PFSK-1 (cell line): ENCODE measurements around the gene PCNT.

Source experiments
- FOXP2 ChIP-seq: optimal IDR thresholded peaks from 2 replicates; pipeline ENCODE3; 2011; ENCODE audit warnings: borderline replicate concordance, control low read depth, inconsistent platforms; ENCODE audit not compliant: insufficient read depth; ENCODE audit errors: extremely low read length, extremely low read depth
- POLR2AphosphoS5 ChIP-seq: IDR thresholded peaks from 2 replicates; pipeline ENCODE4 v1.6.1; 2012; ENCODE audit warnings: low read depth, mild to moderate bottlenecking, control low read depth, low read length, moderate library complexity
- SIN3A ChIP-seq: IDR thresholded peaks from 2 replicates; pipeline ENCODE4 v1.6.1; 2012; ENCODE audit warnings: mild to moderate bottlenecking, low read length, moderate library complexity, borderline replicate concordance; ENCODE audit not compliant: insufficient read depth
- TAF1 ChIP-seq: IDR thresholded peaks from 2 replicates; pipeline ENCODE4 v1.6.1; 2012; ENCODE audit warnings: low read length, control low read depth, borderline replicate concordance; ENCODE audit not compliant: insufficient read depth
- TF ChIP-seq, protein P1 (sequence below), 2 experiments: IDR thresholded peaks; 2 replicates each; pipeline versions ENCODE4 v1.6.1 to v1.8.0; 2011 to 2012; ENCODE audit warnings: low read depth in 2 of 2, low read length in 2 of 2, control low read depth in 1 of 2, inconsistent platforms in 1 of 2, mild to moderate bottlenecking in 1 of 2, moderate library complexity in 1 of 2; ENCODE audit not compliant: insufficient read depth in 1 of 2

The PCNT gene

DNA sequence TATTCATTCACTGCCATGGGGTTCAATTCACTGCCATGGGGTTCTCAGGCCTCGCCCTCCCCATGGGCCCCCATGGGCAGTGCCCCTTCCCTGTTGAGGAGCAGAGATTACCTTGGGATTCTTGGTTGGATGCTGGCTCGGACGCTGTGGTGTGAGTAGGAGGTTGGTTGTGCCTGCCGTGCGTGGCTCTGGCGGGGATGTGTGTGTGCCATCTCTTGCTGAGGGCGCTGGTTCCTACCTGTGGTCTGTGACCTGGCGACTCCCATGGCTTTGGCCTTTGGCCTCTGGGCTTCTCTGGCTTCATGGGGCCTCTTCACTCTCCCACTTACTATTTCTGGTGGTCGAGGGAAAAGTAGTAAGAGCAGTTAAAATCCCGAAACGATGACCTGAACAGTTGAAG is 42.1 kb downstream of the PCNT start:
- no peak for TF ChIP-seq SIN3A
- no peak for TF ChIP-seq TAF1
- TF ChIP-seq FOXP2 = no peak
- TF ChIP-seq, protein P1, sequence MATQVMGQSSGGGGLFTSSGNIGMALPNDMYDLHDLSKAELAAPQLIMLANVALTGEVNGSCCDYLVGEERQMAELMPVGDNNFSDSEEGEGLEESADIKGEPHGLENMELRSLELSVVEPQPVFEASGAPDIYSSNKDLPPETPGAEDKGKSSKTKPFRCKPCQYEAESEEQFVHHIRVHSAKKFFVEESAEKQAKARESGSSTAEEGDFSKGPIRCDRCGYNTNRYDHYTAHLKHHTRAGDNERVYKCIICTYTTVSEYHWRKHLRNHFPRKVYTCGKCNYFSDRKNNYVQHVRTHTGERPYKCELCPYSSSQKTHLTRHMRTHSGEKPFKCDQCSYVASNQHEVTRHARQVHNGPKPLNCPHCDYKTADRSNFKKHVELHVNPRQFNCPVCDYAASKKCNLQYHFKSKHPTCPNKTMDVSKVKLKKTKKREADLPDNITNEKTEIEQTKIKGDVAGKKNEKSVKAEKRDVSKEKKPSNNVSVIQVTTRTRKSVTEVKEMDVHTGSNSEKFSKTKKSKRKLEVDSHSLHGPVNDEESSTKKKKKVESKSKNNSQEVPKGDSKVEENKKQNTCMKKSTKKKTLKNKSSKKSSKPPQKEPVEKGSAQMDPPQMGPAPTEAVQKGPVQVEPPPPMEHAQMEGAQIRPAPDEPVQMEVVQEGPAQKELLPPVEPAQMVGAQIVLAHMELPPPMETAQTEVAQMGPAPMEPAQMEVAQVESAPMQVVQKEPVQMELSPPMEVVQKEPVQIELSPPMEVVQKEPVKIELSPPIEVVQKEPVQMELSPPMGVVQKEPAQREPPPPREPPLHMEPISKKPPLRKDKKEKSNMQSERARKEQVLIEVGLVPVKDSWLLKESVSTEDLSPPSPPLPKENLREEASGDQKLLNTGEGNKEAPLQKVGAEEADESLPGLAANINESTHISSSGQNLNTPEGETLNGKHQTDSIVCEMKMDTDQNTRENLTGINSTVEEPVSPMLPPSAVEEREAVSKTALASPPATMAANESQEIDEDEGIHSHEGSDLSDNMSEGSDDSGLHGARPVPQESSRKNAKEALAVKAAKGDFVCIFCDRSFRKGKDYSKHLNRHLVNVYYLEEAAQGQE (IDR thresholded peaks at IDR 0.05; ENCODE audit: insufficient read depth in 1 of 2, low read depth in 2 of 2, low read length in 2 of 2) = no peak
- no peak for TF ChIP-seq POLR2AphosphoS5

DNA sequence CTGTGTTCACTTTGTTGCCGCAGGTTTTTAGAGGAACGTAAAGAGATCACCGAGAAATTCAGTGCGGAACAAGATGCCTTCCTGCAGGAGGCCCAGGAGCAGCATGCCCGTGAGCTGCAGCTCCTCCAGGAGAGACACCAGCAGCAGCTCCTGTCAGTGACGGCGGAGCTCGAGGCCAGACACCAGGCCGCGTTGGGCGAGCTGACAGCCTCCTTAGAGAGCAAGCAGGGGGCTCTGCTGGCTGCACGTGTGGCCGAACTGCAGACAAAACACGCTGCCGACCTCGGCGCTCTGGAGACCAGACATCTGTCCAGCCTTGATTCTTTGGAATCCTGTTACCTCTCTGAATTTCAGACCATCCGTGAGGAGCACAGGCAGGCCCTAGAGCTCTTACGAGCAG is 42.6 kb downstream of the PCNT start:
- no peak for TF ChIP-seq TAF1
- TF ChIP-seq SIN3A = no peak
- TF ChIP-seq, protein P1 (IDR thresholded peaks at IDR 0.05; ENCODE audit: insufficient read depth in 1 of 2, low read depth in 2 of 2, low read length in 2 of 2) = no peak
- no peak for TF ChIP-seq FOXP2
- no peak for TF ChIP-seq POLR2AphosphoS5

DNA sequence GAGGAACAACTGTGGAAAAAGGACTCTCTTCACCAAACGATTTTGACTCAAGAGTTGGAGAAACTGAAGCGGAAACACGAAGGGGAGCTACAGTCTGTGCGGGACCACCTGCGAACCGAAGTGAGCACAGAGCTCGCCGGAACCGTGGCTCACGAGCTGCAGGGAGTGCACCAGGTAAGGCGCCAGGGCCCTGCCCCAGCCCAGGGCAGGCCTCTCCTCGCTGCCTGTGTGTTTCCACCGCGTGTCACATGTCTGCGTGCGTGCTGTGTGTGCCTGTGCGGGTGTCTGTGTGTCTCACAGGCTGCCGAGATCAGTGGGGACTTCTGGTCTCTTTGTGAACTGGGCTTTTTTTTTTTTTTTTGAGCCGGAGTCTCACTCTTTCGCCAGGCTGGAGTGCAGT is 43.0 kb downstream of the PCNT start:
- TF ChIP-seq TAF1 (no peak), FOXP2 (no peak), POLR2AphosphoS5 (no peak), SIN3A (no peak)
- TF ChIP-seq, protein P1 (IDR thresholded peaks at IDR 0.05; ENCODE audit: insufficient read depth in 1 of 2, low read depth in 2 of 2, low read length in 2 of 2) = no peak

DNA sequence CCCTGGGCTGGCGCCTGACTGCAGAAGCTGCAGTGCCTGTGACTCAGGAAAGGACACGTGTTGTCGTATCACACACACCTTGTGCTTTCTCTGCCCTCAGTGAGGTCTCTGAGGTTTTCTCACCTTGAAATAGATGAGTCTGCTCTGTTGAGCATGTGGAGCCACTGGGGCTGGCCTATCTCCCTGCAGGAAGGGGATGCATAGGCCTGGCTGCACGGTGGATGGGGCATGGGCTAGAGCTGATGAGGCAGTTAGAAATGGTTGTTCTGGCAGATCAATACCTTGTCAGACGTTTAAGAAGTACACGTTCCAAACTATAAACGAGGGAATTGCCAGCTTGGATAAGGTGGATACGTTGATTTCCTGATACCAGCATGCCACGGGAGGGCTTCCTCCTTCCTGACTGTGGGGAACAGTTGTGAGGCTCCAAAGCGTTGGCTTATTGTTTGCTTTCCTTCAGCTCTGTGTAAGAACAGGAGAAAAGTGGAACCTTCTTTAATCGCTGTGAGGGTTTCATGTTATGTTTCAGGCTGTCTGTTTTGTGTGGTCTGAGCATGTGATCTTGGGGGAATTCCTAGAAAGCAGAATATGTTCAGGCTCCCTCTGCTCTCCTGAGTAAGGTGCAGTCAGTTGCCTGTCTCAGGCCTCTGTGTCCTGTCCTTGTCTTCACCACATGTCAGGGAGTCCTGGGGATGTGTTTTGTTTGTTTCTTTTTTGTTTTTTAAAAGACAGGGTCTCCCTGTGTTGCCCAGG is 44.8 kb downstream of the PCNT start:
- no peak for TF ChIP-seq FOXP2
- TF ChIP-seq, protein P1 (IDR thresholded peaks at IDR 0.05; ENCODE audit: insufficient read depth in 1 of 2, low read depth in 2 of 2, low read length in 2 of 2) = no peak
- TF ChIP-seq TAF1 = no peak
- no peak for TF ChIP-seq POLR2AphosphoS5
- no peak for TF ChIP-seq SIN3A
